GM12801 (cell line): Measurements from ENCODE around the gene ATP8A2.

ENCODE experiments used
- TF ChIP-seq, protein P1 (sequence below): IDR thresholded peaks from one replicate; pipeline ENCODE4 v1.5.1; 2011; ENCODE audit warnings: control low read depth; ENCODE audit not compliant: insufficient read length; ENCODE audit errors: extremely low read depth

Gene ATP8A2

DNA sequence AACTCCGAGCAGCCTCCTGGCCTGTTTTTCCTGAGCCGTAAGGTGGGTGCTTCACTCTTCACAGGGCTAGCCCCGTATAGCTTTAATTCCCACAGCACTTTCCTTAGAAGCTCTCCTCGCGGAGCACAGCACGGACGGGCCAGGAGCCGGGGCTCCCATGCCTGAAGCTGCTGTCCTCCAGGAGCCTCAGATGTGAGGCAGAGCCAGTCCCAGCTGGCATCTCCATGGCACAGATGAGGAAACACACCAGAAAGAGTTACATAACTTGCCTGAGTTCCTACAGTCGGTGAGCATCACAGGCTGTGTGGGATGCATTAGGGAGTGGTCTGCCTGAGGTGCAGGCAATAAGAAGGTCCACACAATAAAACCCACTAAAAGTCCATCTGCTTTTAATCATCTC is 118.5 kb downstream of the ATP8A2 start:
- TF ChIP-seq, protein P1, sequence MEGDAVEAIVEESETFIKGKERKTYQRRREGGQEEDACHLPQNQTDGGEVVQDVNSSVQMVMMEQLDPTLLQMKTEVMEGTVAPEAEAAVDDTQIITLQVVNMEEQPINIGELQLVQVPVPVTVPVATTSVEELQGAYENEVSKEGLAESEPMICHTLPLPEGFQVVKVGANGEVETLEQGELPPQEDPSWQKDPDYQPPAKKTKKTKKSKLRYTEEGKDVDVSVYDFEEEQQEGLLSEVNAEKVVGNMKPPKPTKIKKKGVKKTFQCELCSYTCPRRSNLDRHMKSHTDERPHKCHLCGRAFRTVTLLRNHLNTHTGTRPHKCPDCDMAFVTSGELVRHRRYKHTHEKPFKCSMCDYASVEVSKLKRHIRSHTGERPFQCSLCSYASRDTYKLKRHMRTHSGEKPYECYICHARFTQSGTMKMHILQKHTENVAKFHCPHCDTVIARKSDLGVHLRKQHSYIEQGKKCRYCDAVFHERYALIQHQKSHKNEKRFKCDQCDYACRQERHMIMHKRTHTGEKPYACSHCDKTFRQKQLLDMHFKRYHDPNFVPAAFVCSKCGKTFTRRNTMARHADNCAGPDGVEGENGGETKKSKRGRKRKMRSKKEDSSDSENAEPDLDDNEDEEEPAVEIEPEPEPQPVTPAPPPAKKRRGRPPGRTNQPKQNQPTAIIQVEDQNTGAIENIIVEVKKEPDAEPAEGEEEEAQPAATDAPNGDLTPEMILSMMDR: no peak

DNA sequence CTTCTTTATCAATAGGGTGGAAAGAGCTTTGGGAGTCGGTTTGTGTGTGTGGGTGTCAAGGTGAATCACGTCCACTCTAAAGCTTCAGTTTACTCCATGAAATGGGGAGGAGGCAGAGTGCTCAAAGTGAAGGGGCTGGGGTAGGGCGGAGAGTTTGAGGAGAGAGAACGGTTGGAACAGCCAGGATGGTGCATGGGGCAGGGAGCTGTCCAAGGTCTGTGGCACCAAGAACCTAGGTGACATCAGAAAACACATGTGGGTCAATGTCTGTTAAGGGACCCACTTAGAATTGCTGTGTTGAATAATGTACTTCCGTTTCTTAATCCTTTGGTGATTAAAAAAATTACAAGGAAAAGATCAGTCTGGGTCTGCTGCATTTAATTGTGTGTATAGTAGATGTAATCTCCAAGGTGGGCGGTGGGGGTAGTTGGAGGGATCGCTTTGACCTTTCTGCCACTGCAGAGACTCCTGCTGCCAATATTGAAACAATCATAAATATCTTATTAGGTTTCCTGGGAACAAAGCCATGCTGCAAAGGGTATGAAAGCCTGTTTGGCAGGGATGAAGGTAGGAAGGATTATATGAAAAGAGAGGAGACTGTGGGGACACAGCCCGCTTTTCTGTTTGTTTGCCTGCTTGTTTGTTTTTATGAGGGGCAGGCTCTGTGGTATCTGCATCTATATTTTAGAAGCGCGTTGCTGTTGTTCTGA is 122.3 kb downstream of the ATP8A2 start:
- TF ChIP-seq, protein P1: no peak

DNA sequence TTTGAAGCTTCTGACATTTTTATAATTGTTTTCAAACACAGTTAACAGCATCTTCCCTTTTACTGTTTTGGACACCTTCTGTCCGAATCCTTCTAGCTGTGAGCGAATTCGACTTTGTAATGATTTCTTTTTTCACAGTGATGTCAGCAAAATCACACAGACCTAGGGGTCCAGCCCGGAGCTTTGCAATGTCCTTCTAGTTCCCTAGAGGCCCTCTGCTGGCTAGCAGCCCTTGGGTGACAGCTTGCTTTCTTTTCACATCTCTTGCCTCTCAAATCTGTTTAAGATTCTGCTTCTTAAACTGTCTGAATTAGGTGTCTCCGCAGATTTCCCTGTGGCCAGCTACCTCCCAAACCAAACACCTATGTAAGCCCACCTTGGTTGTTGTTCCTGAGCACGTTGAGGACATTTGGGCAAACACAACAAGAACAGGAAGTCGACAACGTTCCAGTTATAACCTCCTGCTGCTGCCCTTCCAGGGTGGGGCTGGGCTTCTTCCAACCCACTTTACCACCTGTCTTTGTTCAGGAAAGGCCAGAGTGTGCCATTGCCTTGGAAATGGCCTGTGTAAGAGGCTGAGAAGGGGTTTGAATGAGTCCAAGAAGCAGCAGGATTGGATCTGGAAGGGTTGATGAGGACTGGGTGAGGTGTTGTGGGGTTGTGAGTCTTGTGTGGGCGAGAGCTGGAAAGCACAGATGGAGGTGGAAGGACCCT is 123.1 kb downstream of the ATP8A2 start:
- TF ChIP-seq, protein P1: no peak

DNA sequence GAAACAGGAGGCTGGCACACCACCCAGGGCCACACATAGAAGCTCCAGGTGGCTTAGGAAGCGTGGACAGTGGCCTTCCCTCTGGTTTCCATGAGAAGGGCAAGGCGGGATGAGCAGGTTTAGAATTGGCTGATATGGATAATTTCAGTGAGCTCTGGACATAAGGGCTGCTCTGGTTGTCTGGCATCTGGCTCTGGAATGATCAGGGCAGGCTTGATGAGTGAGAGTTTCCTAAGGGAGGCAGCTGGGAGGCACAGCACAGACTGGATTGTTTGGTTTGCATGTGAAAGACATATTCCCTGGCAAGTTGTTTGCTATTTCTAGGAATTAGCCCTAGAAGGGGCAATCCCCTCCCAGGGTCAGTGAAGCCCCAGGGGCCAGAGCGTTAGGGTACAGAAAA is 129.5 kb downstream of the ATP8A2 start:
- TF ChIP-seq, protein P1: no peak

DNA sequence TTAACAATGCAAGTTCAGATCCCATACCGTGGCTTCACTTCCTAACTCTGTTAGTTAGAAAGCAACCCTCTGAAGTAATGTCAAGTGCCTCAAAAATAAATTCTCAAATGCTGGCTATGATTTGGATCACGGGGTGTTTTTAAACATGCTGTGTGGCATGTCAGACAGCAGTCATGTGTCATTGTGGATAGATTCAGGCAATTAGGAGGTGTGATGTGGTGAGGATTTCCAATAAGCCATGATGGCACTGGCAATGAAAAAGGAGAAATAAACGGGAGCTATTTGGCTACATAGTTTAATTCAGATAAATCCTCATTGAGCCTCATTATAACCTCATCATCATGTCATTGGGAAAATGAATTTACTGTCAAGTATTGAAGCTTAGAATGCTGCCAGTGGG is 130.3 kb downstream of the ATP8A2 start:
- TF ChIP-seq, protein P1: no peak

DNA sequence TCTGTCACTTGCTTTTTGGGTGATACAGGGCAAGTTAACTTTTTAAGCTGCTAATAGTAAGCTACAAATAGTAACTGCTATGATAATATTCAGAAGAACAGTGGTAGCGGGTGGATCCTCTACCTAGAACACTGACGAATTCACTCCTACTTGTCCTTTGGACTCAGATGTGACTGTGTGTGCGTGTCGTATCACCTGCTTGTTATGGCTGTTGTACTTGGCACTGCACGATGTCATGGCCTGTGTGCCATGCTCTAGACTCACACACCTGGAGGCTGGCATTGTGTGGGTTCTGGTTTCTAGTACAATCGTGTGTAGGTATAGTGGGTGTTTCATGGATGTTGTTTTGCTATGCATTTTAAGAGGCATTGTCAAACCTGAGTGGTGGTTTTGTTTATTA is 130.8 kb downstream of the ATP8A2 start:
- TF ChIP-seq, protein P1: no peak

DNA sequence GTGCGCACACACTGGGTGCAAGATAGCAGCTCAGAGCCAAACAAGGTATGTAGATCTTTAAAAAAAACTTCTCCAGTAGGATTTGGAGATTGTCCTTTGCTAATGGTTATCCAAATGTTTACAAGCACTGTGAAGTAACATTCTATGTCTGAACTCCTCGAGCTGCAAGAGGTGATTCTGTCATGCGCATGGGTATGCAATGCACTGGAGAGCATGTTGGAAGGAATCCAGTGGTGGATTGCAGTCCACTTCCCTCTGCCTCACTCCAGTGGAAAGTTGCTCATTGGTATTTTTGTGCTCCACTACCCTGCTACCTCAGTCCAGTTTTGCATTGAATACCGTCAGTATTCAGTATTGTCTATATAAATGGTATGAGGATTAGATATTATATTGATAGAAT is 132.1 kb downstream of the ATP8A2 start:
- TF ChIP-seq, protein P1: no peak
